Measurements from ENCODE around the gene ZNF765.
"Not testable (repeated sequence)": the region's sequence is repeated elsewhere in the genome, so short reads cannot be mapped to it uniquely, and the experiment has no call there.

ZNF765 gene

DNA sequence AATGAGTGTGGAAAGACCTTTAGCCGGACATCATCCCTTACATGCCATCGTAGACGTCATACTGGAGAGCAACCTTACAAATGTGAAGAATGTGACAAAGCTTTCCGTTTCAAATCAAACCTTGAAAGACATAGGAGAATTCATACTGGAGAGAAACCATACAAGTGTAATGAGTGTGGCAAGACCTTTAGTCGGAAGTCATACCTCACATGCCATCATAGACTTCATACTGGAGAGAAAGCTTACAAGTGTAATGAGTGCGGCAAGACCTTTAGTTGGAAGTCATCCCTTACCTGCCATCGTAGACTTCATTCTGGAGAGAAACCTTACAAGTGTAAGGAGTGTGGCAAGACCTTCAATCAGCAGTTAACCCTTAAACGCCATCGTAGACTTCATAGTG lies 60.9 kb downstream of the ZNF765 start:
- H3K36me3 ChIP-seq (ENCODE audit: low read length) = peaks cover 58% of the 10 kb centered on the region
- no peak overlapping the region for H2AFZ ChIP-seq (ENCODE audit: low read depth, low read length, severe bottlenecking)
- no peak for TF ChIP-seq EZH2phosphoT487 (conservative IDR thresholded peaks at IDR 0.05; ENCODE audit: low read length)
- TF ChIP-seq, protein P1, sequence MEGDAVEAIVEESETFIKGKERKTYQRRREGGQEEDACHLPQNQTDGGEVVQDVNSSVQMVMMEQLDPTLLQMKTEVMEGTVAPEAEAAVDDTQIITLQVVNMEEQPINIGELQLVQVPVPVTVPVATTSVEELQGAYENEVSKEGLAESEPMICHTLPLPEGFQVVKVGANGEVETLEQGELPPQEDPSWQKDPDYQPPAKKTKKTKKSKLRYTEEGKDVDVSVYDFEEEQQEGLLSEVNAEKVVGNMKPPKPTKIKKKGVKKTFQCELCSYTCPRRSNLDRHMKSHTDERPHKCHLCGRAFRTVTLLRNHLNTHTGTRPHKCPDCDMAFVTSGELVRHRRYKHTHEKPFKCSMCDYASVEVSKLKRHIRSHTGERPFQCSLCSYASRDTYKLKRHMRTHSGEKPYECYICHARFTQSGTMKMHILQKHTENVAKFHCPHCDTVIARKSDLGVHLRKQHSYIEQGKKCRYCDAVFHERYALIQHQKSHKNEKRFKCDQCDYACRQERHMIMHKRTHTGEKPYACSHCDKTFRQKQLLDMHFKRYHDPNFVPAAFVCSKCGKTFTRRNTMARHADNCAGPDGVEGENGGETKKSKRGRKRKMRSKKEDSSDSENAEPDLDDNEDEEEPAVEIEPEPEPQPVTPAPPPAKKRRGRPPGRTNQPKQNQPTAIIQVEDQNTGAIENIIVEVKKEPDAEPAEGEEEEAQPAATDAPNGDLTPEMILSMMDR (IDR thresholded peaks at IDR 0.05; ENCODE audit: insufficient read depth, low read length, poor library complexity, severe bottlenecking) = no peak
- H3K27me3 ChIP-seq (ENCODE audit: low read length) = no peaks in the 10 kb centered on the region
- peaks cover 43% of the 10 kb centered on the region; the same call in 1 of the 2 replicates for H3K9me3 ChIP-seq (ENCODE audit: insufficient read depth, low read length)
- no peak overlapping the region for H3K9ac ChIP-seq (ENCODE audit: low read length)
- H4K20me1 ChIP-seq (ENCODE audit: low read depth, low read length) = no peaks in the 10 kb centered on the region
- no peak overlapping the region for H3K4me2 ChIP-seq (ENCODE audit: low read depth, low read length, poor library complexity, severe bottlenecking)
- no peaks in the 10 kb centered on the region for H3F3A ChIP-seq (ENCODE audit: insufficient read depth)
- no peak overlapping the region for H3K4me3 ChIP-seq (ENCODE audit: insufficient read depth, low read length, poor library complexity, severe bottlenecking)
- H3K9me2 ChIP-seq (replicated peaks; ENCODE audit: insufficient read depth, low read length) = no peaks in the 10 kb centered on the region
- no peaks in the 10 kb centered on the region for H3K79me2 ChIP-seq (ENCODE audit: insufficient read depth, low read length)
- H3K27ac ChIP-seq (ENCODE audit: low read depth, low read length) = no peak overlapping the region

DNA sequence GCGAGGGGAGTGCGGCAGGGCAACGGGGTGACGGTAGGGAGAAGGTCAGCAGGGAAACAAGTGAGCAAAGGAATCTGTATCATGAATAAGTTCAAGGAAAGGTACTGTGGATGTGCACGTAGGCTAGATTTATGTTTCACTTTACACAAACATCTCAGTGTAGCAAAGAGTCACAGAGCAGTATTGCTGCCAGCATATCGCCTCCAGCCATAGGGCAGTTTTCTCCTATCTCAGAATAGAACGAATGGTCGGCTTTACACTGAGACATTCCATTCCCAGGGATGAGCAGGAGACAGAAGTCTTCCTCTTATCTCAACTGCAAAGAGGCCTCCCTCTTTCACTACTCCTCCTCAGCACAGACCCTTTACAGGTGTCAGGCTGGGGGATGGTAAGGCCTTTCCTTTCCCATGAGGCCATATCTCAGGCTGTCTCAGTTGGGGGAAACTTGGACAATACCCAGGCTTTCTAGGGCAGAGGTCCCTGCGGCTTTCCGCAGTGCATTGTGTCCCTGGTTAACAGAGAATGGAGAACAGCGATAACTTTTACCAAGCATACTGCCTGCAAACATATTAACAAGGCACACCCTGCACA lies 65.3 kb downstream of the ZNF765 start:
- not testable (repeated sequence) for H3K4me3 ChIP-seq (ENCODE audit: insufficient read depth, low read length, poor library complexity, severe bottlenecking)

DNA sequence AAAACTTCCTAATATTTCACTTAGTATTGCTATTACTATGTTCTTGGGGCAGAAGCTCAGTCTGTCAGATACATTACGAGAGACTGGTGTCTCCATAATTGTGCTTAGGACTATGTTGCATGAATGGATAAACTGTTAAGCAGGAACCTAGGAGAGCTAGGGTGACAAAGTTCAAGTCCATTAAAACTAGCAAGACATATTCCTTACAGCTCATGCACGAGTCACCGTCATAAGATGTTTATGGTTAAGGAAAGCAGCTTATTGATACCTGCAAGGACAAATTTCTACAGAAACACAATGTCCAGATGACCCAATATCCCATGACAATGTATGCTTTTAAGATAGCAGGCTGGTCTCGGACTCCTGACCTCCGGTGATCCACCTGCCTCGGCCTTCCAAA lies 66.9 kb downstream of the ZNF765 start:
- Histone ChIP-seq H3F3A (ENCODE audit: insufficient read depth) (no peaks in the 10 kb centered on the region), H3K36me3 (ENCODE audit: low read length) (peaks cover 7% of the 10 kb centered on the region; the same call in 1 of the 2 replicates), H3K9me3 (ENCODE audit: insufficient read depth, low read length) (peaks cover 15% of the 10 kb centered on the region; the same call in 1 of the 2 replicates), H3K27me3 (ENCODE audit: low read length) (no peaks in the 10 kb centered on the region), H3K27ac (ENCODE audit: low read depth, low read length) (no peak overlapping the region), H4K20me1 (ENCODE audit: low read depth, low read length) (no peaks in the 10 kb centered on the region), H2AFZ (ENCODE audit: low read depth, low read length, severe bottlenecking) (no peak overlapping the region), H3K79me2 (ENCODE audit: insufficient read depth, low read length) (no peaks in the 10 kb centered on the region), H3K9me2 (replicated peaks; ENCODE audit: insufficient read depth, low read length) (no peaks in the 10 kb centered on the region), H3K4me3 (ENCODE audit: insufficient read depth, low read length, poor library complexity, severe bottlenecking) (no peak overlapping the region), H3K4me2 (ENCODE audit: low read depth, low read length, poor library complexity, severe bottlenecking) (no peak overlapping the region), H3K9ac (ENCODE audit: low read length) (no peak overlapping the region)
- TF ChIP-seq, protein P1 (IDR thresholded peaks at IDR 0.05; ENCODE audit: insufficient read depth, low read length, poor library complexity, severe bottlenecking) = no peak
- TF ChIP-seq EZH2phosphoT487 (conservative IDR thresholded peaks at IDR 0.05; ENCODE audit: low read length) = no peak

More for the DNA sequence above, 65.3 kb downstream of the ZNF765 start:
- Histone ChIP-seq H3K9me3 (ENCODE audit: insufficient read depth, low read length) (peaks cover 31% of the 10 kb centered on the region; the same call in 1 of the 2 replicates), H3K36me3 (ENCODE audit: low read length) (peaks cover 17% of the 10 kb centered on the region)
- H3K27me3 ChIP-seq (ENCODE audit: low read length); H3K27ac ChIP-seq (ENCODE audit: low read depth, low read length); H3K4me2 ChIP-seq (ENCODE audit: low read depth, low read length, poor library complexity, severe bottlenecking); H3K9ac ChIP-seq (ENCODE audit: low read length); H3K9me2 ChIP-seq (replicated peaks; ENCODE audit: insufficient read depth, low read length); H3K79me2 ChIP-seq (ENCODE audit: insufficient read depth, low read length); H2AFZ ChIP-seq (ENCODE audit: low read depth, low read length, severe bottlenecking); H4K20me1 ChIP-seq (ENCODE audit: low read depth, low read length); H3F3A ChIP-seq (ENCODE audit: insufficient read depth): not testable (repeated sequence)

DNA sequence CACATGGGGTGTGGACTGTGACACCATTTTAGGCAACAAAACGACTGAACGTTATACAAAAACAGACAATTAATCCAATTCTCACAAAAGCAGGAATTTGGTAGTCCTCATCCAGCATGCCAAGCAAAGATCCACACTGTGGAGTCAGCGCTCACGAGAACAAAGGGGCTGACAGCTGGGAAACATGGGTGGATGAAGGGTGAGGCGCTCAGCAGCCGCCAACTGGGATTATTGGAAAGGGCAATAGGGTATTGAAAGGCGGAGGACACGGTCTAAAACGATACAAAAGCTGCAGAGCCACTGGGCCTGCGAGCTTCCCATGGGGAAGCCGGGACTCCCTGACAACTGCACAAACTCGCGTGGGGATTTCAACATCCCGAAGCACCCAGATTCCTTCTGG lies 67.9 kb downstream of the ZNF765 start:
- Histone ChIP-seq H3K27ac (ENCODE audit: low read depth, low read length) (no peak overlapping the region), H3K4me3 (ENCODE audit: insufficient read depth, low read length, poor library complexity, severe bottlenecking) (no peak overlapping the region), H3F3A (ENCODE audit: insufficient read depth) (no peaks in the 10 kb centered on the region), H2AFZ (ENCODE audit: low read depth, low read length, severe bottlenecking) (no peak overlapping the region), H3K27me3 (ENCODE audit: low read length) (no peaks in the 10 kb centered on the region), H3K9me3 (ENCODE audit: insufficient read depth, low read length) (peaks cover 8% of the 10 kb centered on the region; the same call in 1 of the 2 replicates), H3K36me3 (ENCODE audit: low read length) (peaks cover 1% of the 10 kb centered on the region; the same call in 1 of the 2 replicates), H3K9me2 (replicated peaks; ENCODE audit: insufficient read depth, low read length) (no peaks in the 10 kb centered on the region), H3K79me2 (ENCODE audit: insufficient read depth, low read length) (no peaks in the 10 kb centered on the region), H4K20me1 (ENCODE audit: low read depth, low read length) (no peaks in the 10 kb centered on the region), H3K9ac (ENCODE audit: low read length) (no peak overlapping the region), H3K4me2 (ENCODE audit: low read depth, low read length, poor library complexity, severe bottlenecking) (no peak overlapping the region)
- TF ChIP-seq, protein P1 (IDR thresholded peaks at IDR 0.05; ENCODE audit: insufficient read depth, low read length, poor library complexity, severe bottlenecking) = no peak
- no peak for TF ChIP-seq EZH2phosphoT487 (conservative IDR thresholded peaks at IDR 0.05; ENCODE audit: low read length)
